ENCODE data around the gene LDB2.
"Not testable (repeated sequence)": the region's sequence is repeated elsewhere in the genome, so short reads cannot be mapped to it uniquely, and the experiment has no call there.

The LDB2 gene

GRCh38 chr4:16897991-16898827 is at the start of gene LDB2:
LDB2 (minus strand) TSS chr4:16898645.
- TF ChIP-seq ZFX (IDR thresholded peaks at IDR 0.05; ENCODE audit: borderline replicate concordance): no peak
- no peak for TF ChIP-seq CTCF (IDR thresholded peaks at IDR 0.05)
- H3K27ac ChIP-seq: no peak within 1 kb of the TSS

DNA sequence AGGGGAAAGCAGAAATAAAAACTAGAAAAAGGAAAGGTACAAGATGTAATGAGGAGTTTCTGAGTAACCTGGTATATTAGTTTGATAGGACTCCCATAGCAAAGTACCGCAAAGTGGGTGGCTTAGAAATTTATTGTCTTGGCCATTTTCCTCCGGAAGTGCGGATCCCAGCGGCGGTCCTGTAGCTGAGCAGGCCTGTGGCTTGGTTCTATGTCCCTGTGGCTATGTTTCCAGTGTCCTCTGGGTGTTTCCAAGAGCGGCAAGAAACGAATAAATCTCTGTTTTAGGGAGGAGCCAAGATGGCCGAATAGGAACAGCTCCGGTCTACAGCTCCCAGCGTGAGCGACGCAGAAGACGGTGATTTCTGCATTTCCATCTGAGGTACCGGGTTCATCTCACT is 44.0 kb upstream of the LDB2 start:
- TF ChIP-seq ZFX (IDR thresholded peaks at IDR 0.05; ENCODE audit: borderline replicate concordance) (no peak), CTCF (IDR thresholded peaks at IDR 0.05) (no peak)

GRCh38 chr4:16939178-16939577 is 40.7 kb upstream of the LDB2 start:
- TF ChIP-seq ZFX (IDR thresholded peaks at IDR 0.05; ENCODE audit: borderline replicate concordance) (no peak), CTCF (IDR thresholded peaks at IDR 0.05) (no peak)
- H3K27ac ChIP-seq: no peak overlapping the region

More for the DNA sequence above, 44.0 kb upstream of the LDB2 start:
- H3K27ac ChIP-seq: no peak overlapping the region

DNA sequence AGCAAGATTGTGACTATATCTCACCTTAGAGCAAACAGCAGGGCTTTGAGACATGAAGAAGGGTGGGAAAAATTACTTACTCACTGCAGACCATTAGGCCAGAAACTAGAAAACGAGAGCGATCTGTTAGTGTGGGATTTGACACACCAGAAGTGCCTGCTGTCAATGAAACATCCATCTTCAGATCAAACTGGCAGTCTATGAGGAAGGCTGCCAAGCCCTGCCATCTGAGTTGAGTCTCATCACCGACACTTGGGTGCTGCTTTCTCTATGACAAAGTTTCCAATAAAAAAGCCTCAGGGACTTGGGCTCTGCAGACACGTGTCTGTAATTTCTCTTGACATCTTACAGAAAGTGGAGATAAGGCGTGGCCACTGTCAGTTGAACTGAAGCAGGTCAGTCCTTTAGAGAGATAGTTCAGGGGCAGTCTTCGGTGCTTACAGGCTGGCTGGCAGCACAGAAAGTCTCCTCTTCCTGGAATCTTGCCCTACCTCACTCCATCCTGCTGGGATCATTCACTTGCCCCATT is 40.1 kb upstream of the LDB2 start:
- TF ChIP-seq ZFX (IDR thresholded peaks at IDR 0.05; ENCODE audit: borderline replicate concordance) (no peak), CTCF (IDR thresholded peaks at IDR 0.05) (no peak)
- no peak overlapping the region for H3K27ac ChIP-seq

DNA sequence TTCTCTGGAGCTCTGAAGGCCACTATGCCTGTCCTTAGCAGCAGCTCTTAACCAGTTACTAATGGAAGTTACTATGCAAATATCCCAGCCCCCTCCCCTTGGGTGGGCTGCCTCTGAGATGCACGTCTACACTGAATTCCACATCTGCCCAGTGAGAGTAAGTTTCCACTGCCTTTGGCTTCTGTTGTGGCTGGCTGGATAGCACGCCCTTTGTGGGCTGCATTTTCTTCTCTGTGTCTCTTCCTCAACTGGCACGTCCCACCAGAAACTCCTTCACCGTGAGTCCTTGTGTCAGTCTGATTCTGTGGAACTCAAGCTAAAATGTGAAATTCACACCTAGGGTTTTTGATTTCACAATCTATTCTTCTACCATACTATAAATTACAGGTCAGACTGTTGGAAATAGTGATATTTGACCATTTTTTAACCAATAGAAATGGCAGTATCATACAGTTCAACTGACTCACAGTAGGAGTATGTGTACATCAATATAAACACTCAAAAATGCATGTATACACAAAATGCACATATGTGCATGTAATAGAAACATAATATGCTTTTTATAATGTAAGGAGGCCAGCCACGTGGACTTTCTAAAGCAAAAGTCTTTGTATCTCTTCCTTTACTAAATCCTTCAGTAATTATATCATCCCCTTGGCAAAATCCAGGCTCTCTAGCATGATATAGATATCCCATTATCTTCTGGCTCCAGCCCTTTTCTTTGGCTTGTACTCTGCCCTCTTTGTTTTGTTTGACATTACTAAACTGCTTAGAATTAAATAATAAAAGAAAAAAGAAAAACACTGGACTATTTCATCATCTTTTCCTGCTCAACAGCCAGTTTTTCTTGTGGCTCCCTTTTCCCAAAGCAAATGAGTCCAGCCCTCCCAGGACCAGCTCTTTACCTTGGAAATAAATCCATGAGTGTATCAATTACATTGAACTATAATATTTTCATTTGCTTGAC is 33.2 kb upstream of the LDB2 start:
- H3K27ac ChIP-seq: no peak overlapping the region
- TF ChIP-seq ZFX (IDR thresholded peaks at IDR 0.05; ENCODE audit: borderline replicate concordance) (no peak), CTCF (IDR thresholded peaks at IDR 0.05) (no peak)

DNA sequence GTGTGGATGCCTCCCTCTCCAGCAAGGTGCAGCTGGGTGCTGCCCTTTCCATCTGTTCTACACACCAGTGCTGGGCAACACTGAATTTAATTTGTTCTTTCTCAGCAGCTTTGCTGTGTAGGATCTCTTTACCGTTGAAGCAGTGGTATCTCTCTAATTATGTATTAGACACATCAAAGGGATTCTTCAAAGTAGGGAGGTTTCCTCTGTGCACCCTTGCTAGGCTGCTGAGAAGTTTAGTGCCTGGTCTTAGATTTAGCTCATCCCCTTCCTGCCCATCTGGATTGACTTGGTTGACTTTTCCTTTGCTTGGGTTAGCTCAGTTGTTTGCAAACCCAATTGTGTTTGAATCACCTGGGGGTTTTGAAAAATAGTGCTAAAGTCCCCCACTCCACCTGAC is 27.8 kb upstream of the LDB2 start:
- TF ChIP-seq ZFX (IDR thresholded peaks at IDR 0.05; ENCODE audit: borderline replicate concordance) (no peak), CTCF (IDR thresholded peaks at IDR 0.05) (no peak)
- no peak overlapping the region for H3K27ac ChIP-seq

GRCh38 chr4:16918716-16919115 is 20.3 kb upstream of the LDB2 start:
- not testable (repeated sequence) for H3K27ac ChIP-seq
